ENCODE data around the gene SIGLEC6.

DNA sequence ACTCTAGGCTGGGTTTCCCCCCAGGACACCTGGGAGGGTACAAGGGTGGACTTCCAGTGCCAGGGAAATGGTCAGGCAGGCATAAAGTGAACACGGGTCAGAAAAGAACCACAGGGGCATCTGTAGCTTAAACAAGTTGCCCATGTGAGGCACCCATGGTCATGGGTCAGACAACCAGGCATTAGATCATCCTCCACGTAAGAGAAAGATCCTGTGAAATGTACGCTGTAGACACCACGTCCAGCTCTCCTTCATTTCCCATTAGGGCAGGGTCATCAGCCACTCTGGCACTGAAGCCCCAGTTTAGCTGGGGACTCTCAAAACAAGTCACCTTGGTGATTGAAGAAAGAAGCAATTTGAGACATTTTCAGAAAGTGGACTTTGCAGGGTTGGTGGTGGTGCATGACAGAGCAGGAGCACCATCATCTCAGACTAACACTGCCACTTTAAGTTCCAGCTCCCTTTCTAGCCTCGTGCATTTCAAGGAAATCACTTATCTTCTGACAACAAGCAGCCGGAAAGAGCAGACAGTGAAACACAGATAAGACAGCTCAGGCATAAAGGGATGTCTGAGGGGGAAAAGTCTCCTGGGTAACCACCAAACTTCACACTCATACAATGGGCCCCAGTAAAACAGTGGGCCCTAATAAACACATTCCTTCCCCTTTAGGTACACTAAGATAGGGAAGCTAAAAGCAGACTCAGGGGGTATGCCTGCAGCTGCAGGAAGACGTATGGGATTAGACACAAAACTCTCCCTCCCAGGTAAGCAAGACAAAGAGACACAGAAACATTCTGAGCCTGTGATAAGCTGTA, 16.1 kb upstream of the SIGLEC6 start:
- TF ChIP-seq CTCF (IDR thresholded peaks at IDR 0.05) (no peak), POLR2A (IDR thresholded peaks at IDR 0.05; ENCODE audit: low read length) (no peak), POLR2AphosphoS2 (conservative IDR thresholded peaks at IDR 0.05; ENCODE audit: low read length) (no peak), ESRRA (IDR thresholded peaks at IDR 0.05; ENCODE audit: borderline replicate concordance, low read length) (no peak), ELK1 (IDR thresholded peaks at IDR 0.05; ENCODE audit: low read depth, low read length) (no peak), BCL3 (IDR thresholded peaks at IDR 0.05) (no peak), RAD21 (conservative IDR thresholded peaks at IDR 0.05 in 1 of 2, IDR thresholded peaks at IDR 0.05 in 1 of 2) (no peak), MAX (IDR thresholded peaks at IDR 0.05) (no peak), GATA3 (IDR thresholded peaks at IDR 0.05; ENCODE audit: borderline replicate concordance) (no peak), CEBPB (IDR thresholded peaks at IDR 0.05) (no peak), BHLHE40 (IDR thresholded peaks at IDR 0.05; ENCODE audit: low read depth, low read length) (no peak), TFCP2L1 (CRISPR knock-in tag; IDR thresholded peaks at IDR 0.05) (no peak), CBX2 (IDR thresholded peaks at IDR 0.05; ENCODE audit: borderline replicate concordance, low read depth) (no peak)
- TF ChIP-seq, protein P1, sequence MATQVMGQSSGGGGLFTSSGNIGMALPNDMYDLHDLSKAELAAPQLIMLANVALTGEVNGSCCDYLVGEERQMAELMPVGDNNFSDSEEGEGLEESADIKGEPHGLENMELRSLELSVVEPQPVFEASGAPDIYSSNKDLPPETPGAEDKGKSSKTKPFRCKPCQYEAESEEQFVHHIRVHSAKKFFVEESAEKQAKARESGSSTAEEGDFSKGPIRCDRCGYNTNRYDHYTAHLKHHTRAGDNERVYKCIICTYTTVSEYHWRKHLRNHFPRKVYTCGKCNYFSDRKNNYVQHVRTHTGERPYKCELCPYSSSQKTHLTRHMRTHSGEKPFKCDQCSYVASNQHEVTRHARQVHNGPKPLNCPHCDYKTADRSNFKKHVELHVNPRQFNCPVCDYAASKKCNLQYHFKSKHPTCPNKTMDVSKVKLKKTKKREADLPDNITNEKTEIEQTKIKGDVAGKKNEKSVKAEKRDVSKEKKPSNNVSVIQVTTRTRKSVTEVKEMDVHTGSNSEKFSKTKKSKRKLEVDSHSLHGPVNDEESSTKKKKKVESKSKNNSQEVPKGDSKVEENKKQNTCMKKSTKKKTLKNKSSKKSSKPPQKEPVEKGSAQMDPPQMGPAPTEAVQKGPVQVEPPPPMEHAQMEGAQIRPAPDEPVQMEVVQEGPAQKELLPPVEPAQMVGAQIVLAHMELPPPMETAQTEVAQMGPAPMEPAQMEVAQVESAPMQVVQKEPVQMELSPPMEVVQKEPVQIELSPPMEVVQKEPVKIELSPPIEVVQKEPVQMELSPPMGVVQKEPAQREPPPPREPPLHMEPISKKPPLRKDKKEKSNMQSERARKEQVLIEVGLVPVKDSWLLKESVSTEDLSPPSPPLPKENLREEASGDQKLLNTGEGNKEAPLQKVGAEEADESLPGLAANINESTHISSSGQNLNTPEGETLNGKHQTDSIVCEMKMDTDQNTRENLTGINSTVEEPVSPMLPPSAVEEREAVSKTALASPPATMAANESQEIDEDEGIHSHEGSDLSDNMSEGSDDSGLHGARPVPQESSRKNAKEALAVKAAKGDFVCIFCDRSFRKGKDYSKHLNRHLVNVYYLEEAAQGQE (IDR thresholded peaks at IDR 0.05), result no peak

All from A549 (cell line).